ENCODE measurements around the gene ELOVL2.

- TF ChIP-seq, protein P1, sequence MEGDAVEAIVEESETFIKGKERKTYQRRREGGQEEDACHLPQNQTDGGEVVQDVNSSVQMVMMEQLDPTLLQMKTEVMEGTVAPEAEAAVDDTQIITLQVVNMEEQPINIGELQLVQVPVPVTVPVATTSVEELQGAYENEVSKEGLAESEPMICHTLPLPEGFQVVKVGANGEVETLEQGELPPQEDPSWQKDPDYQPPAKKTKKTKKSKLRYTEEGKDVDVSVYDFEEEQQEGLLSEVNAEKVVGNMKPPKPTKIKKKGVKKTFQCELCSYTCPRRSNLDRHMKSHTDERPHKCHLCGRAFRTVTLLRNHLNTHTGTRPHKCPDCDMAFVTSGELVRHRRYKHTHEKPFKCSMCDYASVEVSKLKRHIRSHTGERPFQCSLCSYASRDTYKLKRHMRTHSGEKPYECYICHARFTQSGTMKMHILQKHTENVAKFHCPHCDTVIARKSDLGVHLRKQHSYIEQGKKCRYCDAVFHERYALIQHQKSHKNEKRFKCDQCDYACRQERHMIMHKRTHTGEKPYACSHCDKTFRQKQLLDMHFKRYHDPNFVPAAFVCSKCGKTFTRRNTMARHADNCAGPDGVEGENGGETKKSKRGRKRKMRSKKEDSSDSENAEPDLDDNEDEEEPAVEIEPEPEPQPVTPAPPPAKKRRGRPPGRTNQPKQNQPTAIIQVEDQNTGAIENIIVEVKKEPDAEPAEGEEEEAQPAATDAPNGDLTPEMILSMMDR (IDR thresholded peaks at IDR 0.05) = no peak
- no peak for TF ChIP-seq POLR2A (IDR thresholded peaks at IDR 0.05)
These were observed 38.0 kb downstream of the ELOVL2 start for GRCh38 chr6:11006061-11006460.
